T-helper 2 cell treated with Interferon-gamma antibody and Interleukin-4, amounts not matched to agents 100 ng/mL and 5 ng/mL, for 36 hours (primary cell): ENCODE results near the gene OTOG. TPM values are rescaled to one million over a fixed set of nuclear protein-coding genes. Genes with fewer than 3 reads are reported as not detected.

ENCODE experiments used
- intact Hi-C: fragments of 100-400 bp; cut with micrococcal nuclease; formaldehyde crosslinking; loops from one replicate; pipeline ENCODE4 v1.15.1; 2023
- total RNA-seq: library from RNA; stranded (reverse); gene quantifications from 2 replicates; pipeline ENCODE4 v1.2.3, GENCODE V29; 2022

Gene OTOG
- total RNA-seq, 1 donor from 2014 or later: not detected

- intact Hi-C loops: no loop called here
Measured at GRCh38 chr11:17643506-17644405, 96.7 kb downstream of the OTOG start.

DNA sequence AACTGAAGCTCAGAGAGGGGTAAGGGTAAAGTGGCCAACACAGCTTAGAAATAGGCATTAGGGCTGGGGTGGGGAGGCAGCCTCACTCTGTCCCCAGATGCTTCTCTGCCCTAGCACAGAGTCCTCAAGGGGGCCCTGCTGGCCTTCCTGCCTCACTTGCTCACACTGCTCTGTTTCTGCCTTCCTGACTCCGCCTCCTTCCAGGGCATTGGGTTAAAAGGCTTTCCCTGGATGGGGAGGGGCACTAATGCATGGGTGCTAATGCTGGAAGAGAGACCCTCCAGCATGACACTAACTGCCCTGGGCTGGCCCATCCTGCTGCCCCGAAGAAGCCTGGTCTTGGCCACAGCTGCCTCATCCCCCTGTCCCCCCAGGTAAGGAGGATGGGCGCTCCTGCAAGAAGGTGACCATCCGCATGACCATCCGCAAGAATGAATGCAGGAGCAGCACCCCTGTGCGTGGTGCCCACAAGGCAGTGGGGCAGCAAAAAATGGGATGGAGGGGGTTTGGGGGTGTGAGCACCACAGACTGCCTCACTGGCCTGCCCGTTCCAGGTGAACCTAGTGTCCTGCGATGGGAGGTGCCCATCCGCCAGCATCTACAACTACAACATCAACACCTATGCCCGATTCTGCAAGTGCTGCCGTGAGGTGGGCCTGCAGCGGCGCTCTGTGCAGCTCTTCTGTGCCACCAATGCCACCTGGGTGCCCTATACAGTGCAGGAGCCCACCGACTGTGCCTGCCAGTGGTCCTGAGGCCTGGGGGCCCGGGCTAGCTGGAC lies 98.3 kb downstream of the OTOG start:
- intact Hi-C loops: no loop called here

DNA sequence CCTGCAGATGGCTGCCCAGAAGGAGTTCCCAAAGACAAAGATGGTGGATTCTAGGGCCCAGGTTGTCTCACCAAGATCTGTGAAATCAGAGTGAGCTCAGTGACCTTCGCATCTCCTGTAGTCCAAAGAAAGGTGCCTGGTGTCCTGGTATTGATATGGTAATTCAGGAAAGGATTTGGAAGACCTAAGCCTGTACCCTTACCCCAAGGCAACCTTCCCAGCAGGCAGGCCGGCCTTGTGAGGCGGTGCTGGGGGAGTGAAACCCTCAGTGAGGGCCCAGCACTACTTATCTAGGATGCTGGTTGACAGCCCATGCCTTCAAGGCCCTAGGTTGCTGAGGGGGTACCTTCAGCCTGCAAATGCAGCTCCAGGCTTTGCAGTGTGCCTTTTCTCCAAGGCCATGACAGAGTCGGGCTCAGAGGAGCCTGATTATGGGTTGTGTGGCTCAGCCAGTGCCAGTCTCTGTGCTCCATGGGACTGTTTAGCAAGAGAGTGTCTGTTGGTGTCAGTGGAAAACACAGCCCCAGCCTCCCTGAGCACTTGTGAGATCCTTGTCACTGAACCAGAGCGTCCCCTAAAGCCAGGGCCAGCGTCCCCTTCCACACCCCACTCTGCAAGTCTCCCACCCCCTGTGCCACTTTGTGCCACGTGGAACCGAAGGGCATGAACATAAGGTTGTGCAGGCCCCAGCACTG lies 99.5 kb downstream of the OTOG start:
- intact Hi-C loops: no loop called here

DNA sequence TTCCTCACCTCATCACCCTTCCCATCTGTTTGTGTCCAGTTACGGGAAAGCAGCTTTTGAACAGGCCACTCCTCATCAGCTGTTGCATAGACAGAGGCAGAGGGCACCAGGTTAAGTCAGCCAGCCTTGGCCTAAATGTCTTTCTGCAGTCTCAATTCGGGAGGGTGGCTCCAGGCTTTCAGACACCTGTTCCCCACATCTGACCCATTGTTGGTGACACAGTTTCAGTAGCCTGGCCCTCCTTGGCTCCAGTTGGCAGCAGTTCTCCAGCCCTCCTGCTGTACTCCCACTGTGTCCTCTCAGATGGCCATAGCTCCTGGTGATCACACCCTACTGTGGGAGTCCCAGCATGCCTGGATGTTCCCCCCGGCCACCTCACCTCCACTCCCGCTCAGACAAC lies 101.5 kb downstream of the OTOG start:
- intact Hi-C loops: no loop called here

DNA sequence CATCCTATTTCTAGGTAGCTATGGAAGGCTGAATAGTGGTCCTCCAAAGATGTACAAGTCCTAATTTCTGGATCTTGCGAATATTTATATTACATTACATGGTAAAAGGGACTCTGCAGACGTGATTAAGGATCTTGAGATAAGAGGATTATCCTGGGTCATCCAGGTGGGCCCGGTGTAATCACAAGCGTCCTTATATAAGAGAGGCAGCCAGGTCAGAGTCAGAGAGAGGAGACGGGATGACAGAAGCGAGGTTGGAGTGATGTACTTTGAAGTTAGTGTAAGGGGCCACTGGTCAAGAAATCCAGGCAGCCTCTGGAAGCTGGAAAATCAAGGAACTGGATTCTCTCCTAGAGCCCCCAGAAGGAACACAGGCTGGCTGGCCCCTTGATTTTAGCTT lies 102.2 kb downstream of the OTOG start:
- intact Hi-C loops: no loop called here

DNA sequence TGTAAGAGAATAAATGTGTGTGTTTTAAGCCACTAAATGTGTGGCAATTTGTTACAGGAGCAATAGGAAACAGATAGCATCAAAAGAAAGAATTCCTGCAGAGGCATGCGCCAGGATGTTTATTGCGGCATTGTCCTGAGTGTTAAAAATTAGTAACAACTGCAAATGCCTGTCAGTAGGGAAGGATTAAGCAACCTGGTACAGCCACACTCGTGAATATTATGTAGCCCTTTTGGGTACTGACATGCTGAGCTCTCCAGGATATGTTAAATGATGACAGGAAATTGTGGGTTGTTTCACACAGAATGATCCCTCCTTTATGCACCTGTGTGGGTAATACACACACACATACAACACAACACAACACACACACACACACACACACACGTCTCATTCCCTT lies 102.6 kb downstream of the OTOG start:
- intact Hi-C loops: no loop called here

DNA sequence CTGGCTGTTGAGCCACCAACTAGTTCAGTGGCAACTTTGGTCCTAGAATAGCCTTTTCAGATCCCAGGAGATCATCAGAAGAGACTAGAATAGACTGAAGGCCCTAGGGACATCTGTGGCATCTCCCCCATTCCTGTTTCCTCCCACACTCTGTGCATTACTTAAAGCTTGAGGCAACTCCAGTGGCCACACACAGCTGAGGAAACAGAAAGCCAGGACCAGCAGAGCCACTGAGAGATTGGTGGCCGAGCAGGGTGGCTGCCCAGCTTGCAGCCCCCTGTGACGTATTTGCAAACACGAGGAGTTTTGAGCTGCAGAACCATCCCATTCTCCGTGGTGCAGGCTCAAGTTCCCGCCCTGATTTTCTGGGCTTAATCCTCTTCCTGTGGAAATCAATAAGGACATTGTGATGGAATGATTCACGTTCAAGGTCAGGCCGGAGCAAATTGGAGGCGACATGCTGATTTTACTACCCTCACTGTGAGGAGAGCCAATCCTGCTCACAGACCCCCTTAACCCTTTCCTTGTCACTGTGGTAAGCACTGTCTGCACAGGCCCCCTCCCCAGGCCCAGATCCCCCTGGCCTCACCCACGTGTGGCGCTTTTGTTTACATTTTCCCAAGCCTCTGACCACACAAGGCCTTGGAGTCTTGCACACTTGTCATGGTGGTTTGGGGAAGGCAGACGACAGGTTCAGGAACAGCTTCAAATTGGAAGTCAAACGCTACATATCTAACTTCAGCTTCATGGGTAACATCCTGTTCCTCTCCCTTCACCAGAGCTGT lies 103.3 kb downstream of the OTOG start:
- intact Hi-C loops: no loop called here

- intact Hi-C loops: no loop called here
Measured at GRCh38 chr11:17651061-17651460, 104.0 kb downstream of the OTOG start.

GRCh38 chr11:17651681-17652080 lies 104.6 kb downstream of the OTOG start:
- intact Hi-C loops: no loop called here

DNA sequence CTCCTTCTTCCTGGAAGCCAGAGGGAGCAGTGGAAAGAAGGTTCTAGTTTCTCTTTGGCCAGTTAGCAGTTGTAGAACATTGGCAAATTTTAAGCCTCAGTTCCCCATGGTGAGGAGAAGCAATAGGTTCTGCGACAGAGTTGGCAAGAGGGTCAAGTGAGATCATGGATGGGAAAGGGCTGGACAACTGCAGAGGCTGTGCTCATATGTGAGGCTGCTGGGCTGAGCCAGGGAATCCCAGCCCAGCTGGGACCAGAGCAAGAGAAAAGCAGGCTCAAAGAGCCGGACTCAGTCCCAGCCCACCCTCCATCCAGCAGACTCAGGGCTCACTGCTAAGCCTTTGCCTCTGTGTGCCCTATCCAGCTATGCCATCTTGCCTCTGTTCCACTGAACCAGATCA lies 105.5 kb downstream of the OTOG start:
- intact Hi-C loops: no loop called here

- intact Hi-C loops: no loop called here
Measured at GRCh38 chr11:17653611-17654010, 106.6 kb downstream of the OTOG start.

GRCh38 chr11:17655682-17656081 lies 108.6 kb downstream of the OTOG start:
- intact Hi-C loops: no loop called here

DNA sequence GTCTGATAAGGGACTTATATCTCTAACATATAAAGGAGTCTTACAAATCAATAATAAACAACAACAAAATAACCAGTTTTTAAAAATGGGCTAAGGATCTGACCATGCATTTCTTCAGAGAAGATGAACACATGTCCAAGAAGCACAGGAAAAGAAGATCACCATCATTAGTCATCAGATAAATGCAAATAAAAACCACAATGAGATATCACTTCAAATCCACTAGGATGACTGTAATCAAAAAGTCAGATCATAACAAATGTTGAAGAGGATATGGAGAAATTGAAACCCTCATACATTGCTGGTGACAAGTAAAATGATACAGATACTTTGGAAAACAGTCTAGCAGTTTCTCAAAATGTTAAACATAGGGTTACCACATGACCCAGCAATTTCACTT lies 111.2 kb downstream of the OTOG start:
- intact Hi-C loops: no loop called here

GRCh38 chr11:17668166-17668565 lies 121.1 kb downstream of the OTOG start:
- intact Hi-C loops: no loop called here

DNA sequence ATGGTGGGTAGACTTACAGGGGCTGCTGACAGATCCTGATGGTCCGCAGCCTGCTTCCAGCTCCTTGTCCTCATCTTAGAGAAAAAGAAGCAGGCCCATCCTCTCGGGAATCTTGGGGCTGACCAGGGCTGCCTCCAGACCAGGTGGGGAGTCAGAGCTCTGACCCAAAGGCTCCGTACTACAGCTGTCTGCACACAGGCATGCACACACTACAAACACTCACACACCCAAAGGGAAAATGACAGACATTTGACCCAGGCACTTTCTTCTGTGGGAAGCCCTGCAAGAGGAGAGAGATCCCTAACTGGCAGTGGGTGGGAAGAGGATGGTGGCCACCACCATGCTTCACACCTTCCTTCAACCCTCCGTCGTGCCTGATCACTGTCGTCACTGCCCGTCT lies 125.4 kb downstream of the OTOG start:
- intact Hi-C loops: no loop called here

GRCh38 chr11:17673951-17674350 lies 126.9 kb downstream of the OTOG start:
- intact Hi-C loops: no loop called here

DNA sequence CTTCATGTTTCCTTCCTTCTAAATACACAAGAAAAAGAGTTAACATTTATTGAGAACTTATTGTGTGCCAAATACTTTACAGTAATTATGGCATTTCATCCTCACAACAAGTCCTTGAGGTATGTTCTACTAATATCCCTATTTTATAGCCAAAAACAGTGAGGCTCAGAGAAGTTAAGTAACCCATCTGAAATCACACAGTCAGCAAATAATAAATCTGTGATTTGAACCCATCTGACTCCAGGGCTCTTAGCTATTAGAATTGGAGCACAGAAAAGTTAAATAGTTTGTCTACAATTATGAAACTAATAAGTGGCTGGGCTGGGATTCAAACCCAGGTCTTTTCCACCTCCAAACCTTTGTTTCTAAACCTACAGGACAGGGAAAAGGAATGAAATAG lies 135.8 kb downstream of the OTOG start:
- intact Hi-C loops: no loop called here

GRCh38 chr11:17683377-17684161 lies 136.5 kb downstream of the OTOG start:
- intact Hi-C loops: no loop called here

DNA sequence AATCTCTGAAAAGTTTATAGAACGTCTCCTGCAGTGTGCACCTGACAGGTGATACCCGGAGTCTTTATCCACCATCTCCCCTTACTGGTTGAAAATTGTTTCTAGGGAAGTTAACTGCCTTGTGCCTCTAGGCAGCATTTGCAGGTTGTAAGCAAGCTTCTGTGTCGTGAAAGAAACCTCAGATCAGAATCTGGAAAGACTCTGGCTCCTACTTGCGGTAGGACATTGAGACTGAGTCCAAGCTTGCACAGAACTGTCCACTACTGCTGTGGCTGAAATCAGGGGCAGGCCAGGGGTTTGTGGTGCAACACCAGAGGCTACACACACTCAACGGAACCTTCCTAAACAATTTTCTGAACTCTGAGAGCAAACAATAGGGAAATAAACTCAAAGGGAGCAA lies 137.5 kb downstream of the OTOG start:
- intact Hi-C loops: no loop called here

GRCh38 chr11:17686231-17686980 lies 139.3 kb downstream of the OTOG start:
- intact Hi-C loops: no loop called here
